ENCODE results near the gene ELF1.

DNA sequence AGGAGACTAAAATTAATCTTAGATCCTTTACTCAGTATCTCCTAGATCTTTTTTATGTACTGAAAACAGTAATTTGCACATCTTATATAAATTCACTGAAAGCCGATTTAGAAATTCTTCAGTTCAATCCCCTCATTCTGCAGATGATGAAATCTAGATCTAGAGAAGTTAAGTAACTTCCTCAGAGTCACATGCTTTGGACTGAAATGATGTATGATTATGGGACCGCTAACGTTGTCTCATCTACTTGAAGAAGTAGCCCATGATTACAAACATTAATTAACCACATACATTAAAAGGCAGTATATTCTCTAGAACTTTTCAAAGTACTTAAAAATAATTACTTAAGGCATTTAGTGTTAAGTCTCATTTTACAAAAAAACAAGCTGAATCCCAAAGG, 37.8 kb downstream of the ELF1 start:
- TF ChIP-seq, protein P1, sequence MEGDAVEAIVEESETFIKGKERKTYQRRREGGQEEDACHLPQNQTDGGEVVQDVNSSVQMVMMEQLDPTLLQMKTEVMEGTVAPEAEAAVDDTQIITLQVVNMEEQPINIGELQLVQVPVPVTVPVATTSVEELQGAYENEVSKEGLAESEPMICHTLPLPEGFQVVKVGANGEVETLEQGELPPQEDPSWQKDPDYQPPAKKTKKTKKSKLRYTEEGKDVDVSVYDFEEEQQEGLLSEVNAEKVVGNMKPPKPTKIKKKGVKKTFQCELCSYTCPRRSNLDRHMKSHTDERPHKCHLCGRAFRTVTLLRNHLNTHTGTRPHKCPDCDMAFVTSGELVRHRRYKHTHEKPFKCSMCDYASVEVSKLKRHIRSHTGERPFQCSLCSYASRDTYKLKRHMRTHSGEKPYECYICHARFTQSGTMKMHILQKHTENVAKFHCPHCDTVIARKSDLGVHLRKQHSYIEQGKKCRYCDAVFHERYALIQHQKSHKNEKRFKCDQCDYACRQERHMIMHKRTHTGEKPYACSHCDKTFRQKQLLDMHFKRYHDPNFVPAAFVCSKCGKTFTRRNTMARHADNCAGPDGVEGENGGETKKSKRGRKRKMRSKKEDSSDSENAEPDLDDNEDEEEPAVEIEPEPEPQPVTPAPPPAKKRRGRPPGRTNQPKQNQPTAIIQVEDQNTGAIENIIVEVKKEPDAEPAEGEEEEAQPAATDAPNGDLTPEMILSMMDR (IDR thresholded peaks at IDR 0.05): no peak
- TF ChIP-seq POLR2A (IDR thresholded peaks at IDR 0.05): peak in 1 of 2 donors; percentile 9
